K562 (cell line): ENCODE results near the gene RRAD. TPM values are rescaled to one million over a fixed set of nuclear protein-coding genes. Genes with fewer than 3 reads are reported as not detected.

ENCODE experiments used
- BACH1 ChIP-seq: fragments of 200-800 bp; sonication (Bioruptor generic); IDR thresholded peaks from 2 replicates; pipeline ENCODE4 v1.6.1; 2016; ENCODE audit warnings: missing genetic modification characterization, missing compliant biosample characterization
- CEBPB ChIP-seq: fragments of 450-650 bp; IDR thresholded peaks from 2 replicates; pipeline ENCODE4 v1.6.1; 2016; ENCODE audit warnings: missing genetic modification characterization, missing compliant biosample characterization
- DIDO1 ChIP-seq: fragments of 450-650 bp; IDR thresholded peaks from 2 replicates; pipeline ENCODE4 v1.6.1; 2016; ENCODE audit warnings: low read depth, missing biosample characterization, missing genetic modification characterization
- DNMT1 ChIP-seq: fragments of 450-650 bp; IDR thresholded peaks from 2 replicates; pipeline ENCODE4 v1.6.1; 2016; ENCODE audit warnings: antibody characterized with exemption, mild to moderate bottlenecking
- E2F3 ChIP-seq: fragments of 250-450 bp; sonication (Bioruptor Pico); IDR thresholded peaks from 2 replicates; pipeline ENCODE4 v1.4.0; 2020; ENCODE audit warnings: mild to moderate bottlenecking
- MAZ ChIP-seq, 2 experiments: fragments of 450-650 bp in 1 of 2; sonication (generic) in 1 of 2; formaldehyde crosslinking; IDR thresholded peaks in 1 of 2; conservative IDR thresholded peaks in 1 of 2; 2 replicates each; pipeline versions ENCODE4 v1.4.0 to v1.5.0; 2020; ENCODE audit warnings: mild to moderate bottlenecking in 1 of 2, missing genetic modification reagents in 1 of 2
- NCOA2 ChIP-seq, 2 experiments: fragments of 450-650 bp; IDR thresholded peaks; 2 replicates each; pipeline ENCODE4 v1.6.1; 2018; ENCODE audit warnings: mild to moderate bottlenecking in 2 of 2, moderate library complexity in 1 of 2; ENCODE audit not compliant: partially characterized antibody in 2 of 2
- NEUROD1 ChIP-seq: fragments of 150-350 bp; IDR thresholded peaks from 2 replicates; pipeline ENCODE4 v1.6.1; 2014; ENCODE audit warnings: borderline replicate concordance, low read length, low read depth; ENCODE audit not compliant: partially characterized antibody
- NFATC3 ChIP-seq: fragments of 450-650 bp; IDR thresholded peaks from 2 replicates; pipeline ENCODE4 v1.6.1; 2017; ENCODE audit warnings: mild to moderate bottlenecking
- NUFIP1 ChIP-seq: fragments of 450-650 bp; IDR thresholded peaks from 2 replicates; pipeline ENCODE4 v1.6.1; 2018; ENCODE audit not compliant: partially characterized antibody
- PRPF4 ChIP-seq: fragments of 200-400 bp; formaldehyde crosslinking; IDR thresholded peaks from one replicate; pipeline ENCODE4 v1.6.1; 2017; ENCODE audit warnings: low read length, low read depth, mild to moderate bottlenecking; ENCODE audit not compliant: insufficient read depth, poor library complexity, severe bottlenecking
- RBM22 ChIP-seq: fragments of 200-400 bp; formaldehyde crosslinking; IDR thresholded peaks from 2 replicates; pipeline ENCODE4 v1.6.1; 2018; ENCODE audit warnings: low read length, low read depth; ENCODE audit not compliant: poor library complexity, severe bottlenecking
- SRSF3 ChIP-seq: fragments of 200-400 bp; formaldehyde crosslinking; IDR thresholded peaks from 2 replicates; pipeline ENCODE4 v1.6.1; 2016; ENCODE audit warnings: mild to moderate bottlenecking, low read length, moderate library complexity; ENCODE audit not compliant: insufficient read depth
- ZNF175 ChIP-seq: fragments of 200-800 bp; sonication (Bioruptor generic); IDR thresholded peaks from 2 replicates; pipeline ENCODE4 v1.6.1; 2016; ENCODE audit warnings: low read depth, mild to moderate bottlenecking, missing genetic modification characterization, missing compliant biosample characterization
- ZNF445 ChIP-seq: fragments of 250-450 bp; sonication (Bioruptor Pico); IDR thresholded peaks from 2 replicates; pipeline ENCODE4 v1.4.0; 2020; ENCODE audit warnings: low read depth, mild to moderate bottlenecking, moderate library complexity
- polyA plus RNA-seq, 8 experiments: library from polyadenylated mRNA; depleted of rRNA in 4 of 8; stranded (reverse) in 5 of 8; unstranded in 3 of 8; fragments of >200 nt; fragmentation: Nextera tagmentation in 2 of 8; fragmentation: Illumina TruSeq in 1 of 8; extraction: Ambion mirVana in 2 of 8; extraction: Trizol in 1 of 8; gene quantifications; 2 replicates each; pipeline versions ENCODE4 v1.2.1 to v1.2.3, GENCODE V29; 2011 to 2014; ENCODE audit warnings: inconsistent platforms in 1 of 8, missing spikeins in 1 of 8
- total RNA-seq, 7 experiments: library from RNA; depleted of rRNA in 6 of 7; stranded (reverse); fragments of >200 nt in 6 of 7; fragmentation: Illumina TruSeq in 2 of 7; extraction: Trizol in 2 of 7; gene quantifications; 2 replicates each; pipeline versions ENCODE4 v1.2.1 to v1.2.3, GENCODE V29; 2011 to 2021; ENCODE audit warnings: low replicate concordance in 1 of 7
- TF ChIP-seq, protein P1 (sequence below): sonication (generic); formaldehyde crosslinking; IDR thresholded peaks from 2 replicates; pipeline ENCODE4 v1.5.0; 2020; ENCODE audit warnings: missing genetic modification reagents
- TF ChIP-seq, protein P2 (sequence below): sonication (generic); formaldehyde crosslinking; IDR thresholded peaks from 2 replicates; pipeline ENCODE4 v1.8.0; 2022; ENCODE audit warnings: missing genetic modification reagents, mild to moderate bottlenecking, moderate library complexity, borderline replicate concordance
- TF ChIP-seq, protein P3 (sequence below): fragments of 450-650 bp; IDR thresholded peaks from 2 replicates; pipeline ENCODE4 v1.7.1; 2018; ENCODE audit warnings: mild to moderate bottlenecking, low read depth; ENCODE audit not compliant: partially characterized antibody

RRAD gene
- total and polyA plus RNA-seq, 9 of the 15 experiments (the other 6 are each of a cell fraction or from before 2014, with no cell fraction given), result 0.09 to 0.20 (median 0.13) TPM; not detected in 5

DNA sequence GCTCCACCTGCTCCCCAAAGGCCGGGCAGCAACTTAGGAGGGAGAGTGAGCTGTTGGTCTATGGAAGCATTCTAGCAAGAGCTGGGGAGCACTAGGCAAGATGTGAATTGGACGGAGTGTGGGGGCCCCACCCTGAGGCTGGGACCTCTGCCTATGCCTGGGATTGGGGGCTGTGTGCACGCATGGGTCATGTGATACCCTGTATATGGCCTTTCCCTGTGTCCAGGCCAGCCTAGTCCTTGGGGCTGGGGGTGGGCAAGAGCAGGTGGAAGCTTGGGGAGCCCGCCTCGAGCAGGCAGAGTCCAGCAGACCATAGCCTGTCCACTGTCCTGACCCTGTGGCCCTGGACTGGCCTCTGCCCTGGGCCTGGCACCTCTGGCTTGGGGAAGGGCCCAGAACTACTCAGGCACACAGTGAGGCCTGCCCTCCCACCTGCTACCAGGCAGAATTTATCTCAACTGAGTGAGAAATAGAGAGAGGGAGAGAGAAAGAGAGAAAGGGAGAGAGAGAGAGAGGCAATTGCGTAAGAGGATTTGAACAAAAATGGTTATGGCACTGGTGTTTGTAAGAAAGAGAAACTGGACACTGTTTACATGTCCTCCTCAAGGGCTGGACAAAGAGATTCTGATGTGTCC lies 25.9 kb downstream of the RRAD start (continued):
- TF ChIP-seq, protein P1, sequence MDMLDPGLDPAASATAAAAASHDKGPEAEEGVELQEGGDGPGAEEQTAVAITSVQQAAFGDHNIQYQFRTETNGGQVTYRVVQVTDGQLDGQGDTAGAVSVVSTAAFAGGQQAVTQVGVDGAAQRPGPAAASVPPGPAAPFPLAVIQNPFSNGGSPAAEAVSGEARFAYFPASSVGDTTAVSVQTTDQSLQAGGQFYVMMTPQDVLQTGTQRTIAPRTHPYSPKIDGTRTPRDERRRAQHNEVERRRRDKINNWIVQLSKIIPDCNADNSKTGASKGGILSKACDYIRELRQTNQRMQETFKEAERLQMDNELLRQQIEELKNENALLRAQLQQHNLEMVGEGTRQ, result peak; percentile 5; the same call in 1 of the 2 replicates
- TF ChIP-seq ZNF175, result peak; percentile 89; the same call in 1 of the 2 replicates
- TF ChIP-seq NFATC3, result no peak
- TF ChIP-seq SRSF3, result no peak
- TF ChIP-seq NUFIP1, result no peak
- no peak for TF ChIP-seq E2F3
- no peak for TF ChIP-seq NEUROD1
- 0 out of 2 replicates have a peak, but pooled peaks have one; percentile 41 for TF ChIP-seq DNMT1
- TF ChIP-seq NCOA2 (IDR thresholded peaks at IDR 0.05; ENCODE audit: partially characterized antibody in 2 of 2), result no peak
- peak; percentile 98 for TF ChIP-seq CEBPB (tag)
- TF ChIP-seq RBM22, result no peak
- TF ChIP-seq, protein P2, sequence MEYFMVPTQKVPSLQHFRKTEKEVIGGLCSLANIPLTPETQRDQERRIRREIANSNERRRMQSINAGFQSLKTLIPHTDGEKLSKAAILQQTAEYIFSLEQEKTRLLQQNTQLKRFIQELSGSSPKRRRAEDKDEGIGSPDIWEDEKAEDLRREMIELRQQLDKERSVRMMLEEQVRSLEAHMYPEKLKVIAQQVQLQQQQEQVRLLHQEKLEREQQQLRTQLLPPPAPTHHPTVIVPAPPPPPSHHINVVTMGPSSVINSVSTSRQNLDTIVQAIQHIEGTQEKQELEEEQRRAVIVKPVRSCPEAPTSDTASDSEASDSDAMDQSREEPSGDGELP (CRISPR knock-in tag), result no peak; the same call in 1 of the 2 replicates
- TF ChIP-seq MAZ (CRISPR knock-in tag; conservative IDR thresholded peaks at IDR 0.05 in 1 of 2, IDR thresholded peaks at IDR 0.05 in 1 of 2), result peak in 1 of 2 experiments; percentile 2; a peak in 1 of 4 replicates
- TF ChIP-seq, protein P3, sequence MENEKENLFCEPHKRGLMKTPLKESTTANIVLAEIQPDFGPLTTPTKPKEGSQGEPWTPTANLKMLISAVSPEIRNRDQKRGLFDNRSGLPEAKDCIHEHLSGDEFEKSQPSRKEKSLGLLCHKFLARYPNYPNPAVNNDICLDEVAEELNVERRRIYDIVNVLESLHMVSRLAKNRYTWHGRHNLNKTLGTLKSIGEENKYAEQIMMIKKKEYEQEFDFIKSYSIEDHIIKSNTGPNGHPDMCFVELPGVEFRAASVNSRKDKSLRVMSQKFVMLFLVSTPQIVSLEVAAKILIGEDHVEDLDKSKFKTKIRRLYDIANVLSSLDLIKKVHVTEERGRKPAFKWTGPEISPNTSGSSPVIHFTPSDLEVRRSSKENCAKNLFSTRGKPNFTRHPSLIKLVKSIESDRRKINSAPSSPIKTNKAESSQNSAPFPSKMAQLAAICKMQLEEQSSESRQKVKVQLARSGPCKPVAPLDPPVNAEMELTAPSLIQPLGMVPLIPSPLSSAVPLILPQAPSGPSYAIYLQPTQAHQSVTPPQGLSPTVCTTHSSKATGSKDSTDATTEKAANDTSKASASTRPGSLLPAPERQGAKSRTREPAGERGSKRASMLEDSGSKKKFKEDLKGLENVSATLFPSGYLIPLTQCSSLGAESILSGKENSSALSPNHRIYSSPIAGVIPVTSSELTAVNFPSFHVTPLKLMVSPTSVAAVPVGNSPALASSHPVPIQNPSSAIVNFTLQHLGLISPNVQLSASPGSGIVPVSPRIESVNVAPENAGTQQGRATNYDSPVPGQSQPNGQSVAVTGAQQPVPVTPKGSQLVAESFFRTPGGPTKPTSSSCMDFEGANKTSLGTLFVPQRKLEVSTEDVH, result peak; percentile 19
- no peak for TF ChIP-seq PRPF4
- no peak for TF ChIP-seq DIDO1 (tag)
- no peak for TF ChIP-seq ZNF445
- no peak for TF ChIP-seq BACH1
